Nephron (organoid): ENCODE measurements around the gene ZIC5.

Source experiments
- H3K27ac Mint-ChIP-seq, 3 experiments: 2 replicates each; pipeline ENCODE4 v1.8.0; 2020; ENCODE audit warnings: mixed read lengths in 3 of 3, mild to moderate bottlenecking in 2 of 3, moderate library complexity in 1 of 3
- H3K27me3 Mint-ChIP-seq: 2 replicates; pipeline ENCODE4 v1.8.0; 2021; ENCODE audit warnings: low read depth, mild to moderate bottlenecking, moderate library complexity, mixed read lengths
- H3K36me3 Mint-ChIP-seq: 2 replicates; pipeline ENCODE4 v1.8.0; 2020; ENCODE audit warnings: low read depth, mixed read lengths
- H3K4me1 Mint-ChIP-seq: 2 replicates; pipeline ENCODE4 v1.8.0; 2020; ENCODE audit warnings: mixed read lengths
- H3K4me3 Mint-ChIP-seq, 3 experiments: 2 replicates each; pipeline ENCODE4 v1.8.0; 2020; ENCODE audit warnings: mild to moderate bottlenecking in 3 of 3, mixed read lengths in 3 of 3, moderate library complexity in 2 of 3
- H3K9me3 Mint-ChIP-seq: 2 replicates; pipeline ENCODE4 v1.8.0; 2020; ENCODE audit warnings: mixed read lengths
- TF ChIP-seq, protein P1 (sequence below), 3 experiments: fragments of 200-600 bp; sonication (generic); IDR thresholded peaks; one replicate each; pipeline ENCODE4 v1.5.0; 2021; ENCODE audit warnings: antibody characterized with exemption in 3 of 3; ENCODE audit not compliant: unreplicated experiment in 3 of 3

Gene ZIC5

DNA sequence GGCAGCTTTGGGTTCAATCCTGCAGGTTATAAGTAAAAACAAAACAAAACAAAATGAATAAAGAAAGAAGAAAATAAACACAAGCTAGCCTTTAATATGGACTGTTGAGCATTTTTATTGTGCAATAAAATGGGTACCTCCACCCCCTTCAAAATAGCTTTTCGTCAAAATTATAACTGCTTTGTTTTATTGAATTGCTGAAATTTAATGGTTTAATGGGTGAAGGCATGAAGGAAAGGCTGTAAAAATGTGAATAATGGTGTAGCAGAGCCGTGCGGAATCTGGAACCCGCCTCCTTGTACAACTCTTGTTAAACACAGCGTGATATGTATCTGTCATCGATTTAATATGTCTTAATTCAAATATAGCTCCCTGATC, 2.2 kb upstream of the ZIC5 start:
- Mint-ChIP-seq H3K4me3 (peak overlapping the region in 1 of 3 experiments; percentile 8), H3K9me3 (no peaks in the 10 kb centered on the region), H3K36me3 (peaks cover 3% of the 10 kb centered on the region), H3K27ac (no peak overlapping the region), H3K4me1 (peaks cover 18% of the 10 kb centered on the region), H3K27me3 (peaks cover 91% of the 10 kb centered on the region)
- TF ChIP-seq, protein P1, sequence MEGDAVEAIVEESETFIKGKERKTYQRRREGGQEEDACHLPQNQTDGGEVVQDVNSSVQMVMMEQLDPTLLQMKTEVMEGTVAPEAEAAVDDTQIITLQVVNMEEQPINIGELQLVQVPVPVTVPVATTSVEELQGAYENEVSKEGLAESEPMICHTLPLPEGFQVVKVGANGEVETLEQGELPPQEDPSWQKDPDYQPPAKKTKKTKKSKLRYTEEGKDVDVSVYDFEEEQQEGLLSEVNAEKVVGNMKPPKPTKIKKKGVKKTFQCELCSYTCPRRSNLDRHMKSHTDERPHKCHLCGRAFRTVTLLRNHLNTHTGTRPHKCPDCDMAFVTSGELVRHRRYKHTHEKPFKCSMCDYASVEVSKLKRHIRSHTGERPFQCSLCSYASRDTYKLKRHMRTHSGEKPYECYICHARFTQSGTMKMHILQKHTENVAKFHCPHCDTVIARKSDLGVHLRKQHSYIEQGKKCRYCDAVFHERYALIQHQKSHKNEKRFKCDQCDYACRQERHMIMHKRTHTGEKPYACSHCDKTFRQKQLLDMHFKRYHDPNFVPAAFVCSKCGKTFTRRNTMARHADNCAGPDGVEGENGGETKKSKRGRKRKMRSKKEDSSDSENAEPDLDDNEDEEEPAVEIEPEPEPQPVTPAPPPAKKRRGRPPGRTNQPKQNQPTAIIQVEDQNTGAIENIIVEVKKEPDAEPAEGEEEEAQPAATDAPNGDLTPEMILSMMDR (IDR thresholded peaks at IDR 0.05; ENCODE audit: unreplicated experiment in 3 of 3), result no peak

DNA sequence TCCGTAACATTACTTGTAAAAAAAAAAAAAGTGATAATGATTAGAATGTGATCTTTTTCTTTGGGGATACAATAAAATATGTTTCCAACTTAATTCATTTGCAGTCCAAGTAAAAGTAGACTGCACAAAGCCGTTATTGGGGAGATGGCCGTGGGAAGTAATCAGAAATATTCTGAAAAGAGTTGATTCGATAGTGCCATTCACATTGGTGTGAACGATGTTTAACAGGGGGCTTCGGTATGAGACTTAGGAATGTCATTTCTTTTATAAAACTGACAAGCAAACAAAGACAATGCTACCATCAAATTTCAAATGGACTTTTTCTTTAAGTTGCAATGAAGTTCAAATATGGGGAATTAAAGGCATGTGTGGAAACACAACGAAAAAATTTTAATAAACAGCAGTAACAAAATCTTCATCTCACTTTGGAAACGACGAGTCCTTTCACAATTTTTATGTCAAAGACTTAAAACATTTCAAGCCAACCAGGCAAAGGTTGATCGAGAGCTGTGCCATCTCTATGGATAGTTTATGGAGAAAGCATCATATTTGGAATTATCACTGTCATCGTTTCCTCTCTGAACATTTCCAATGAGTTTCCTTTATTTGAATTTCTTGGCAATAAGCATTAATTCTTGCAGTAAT, 1.7 kb upstream of the ZIC5 start:
- Mint-ChIP-seq H3K27me3 (peaks cover 90% of the 10 kb centered on the region), H3K9me3 (no peaks in the 10 kb centered on the region), H3K36me3 (peaks cover 3% of the 10 kb centered on the region), H3K27ac (no peak overlapping the region), H3K4me3 (peak overlapping the region in 1 of 3 experiments; percentile 8), H3K4me1 (peaks cover 16% of the 10 kb centered on the region)
- TF ChIP-seq, protein P1 (IDR thresholded peaks at IDR 0.05; ENCODE audit: unreplicated experiment in 3 of 3), result no peak

DNA sequence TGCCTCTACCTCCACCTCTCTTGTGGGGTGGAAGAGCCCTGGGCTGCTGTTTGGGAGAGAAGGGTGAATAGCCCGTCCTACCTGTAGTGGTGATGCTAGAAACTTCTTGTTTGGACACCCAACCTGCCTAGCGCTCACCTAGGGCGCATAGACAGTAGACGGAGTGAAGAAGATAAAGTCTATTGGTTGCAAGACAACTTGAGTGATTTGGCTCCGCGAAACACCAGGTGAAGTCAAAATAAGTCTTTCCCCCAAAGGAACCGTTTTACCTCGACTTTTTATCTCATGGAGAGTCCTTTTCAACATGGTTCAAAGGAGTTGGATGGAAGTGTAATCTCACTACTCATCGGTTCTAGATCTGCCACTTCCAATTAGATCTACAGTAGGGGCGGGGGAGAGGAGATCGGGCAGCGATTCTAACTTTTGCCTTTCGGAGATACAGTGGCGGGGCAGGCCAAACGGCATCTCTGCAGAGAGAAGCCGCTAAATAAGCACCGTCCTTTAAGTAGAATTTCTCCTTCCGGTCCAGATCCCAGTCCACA, 694 bp upstream of the ZIC5 start:
- no peaks in the 10 kb centered on the region for H3K9me3 Mint-ChIP-seq
- H3K36me3 Mint-ChIP-seq, result peaks cover 3% of the 10 kb centered on the region
- TF ChIP-seq, protein P1 (IDR thresholded peaks at IDR 0.05; ENCODE audit: unreplicated experiment in 3 of 3), result no peak
- peaks cover 23% of the 10 kb centered on the region for H3K4me1 Mint-ChIP-seq
- H3K4me3 Mint-ChIP-seq, result peak overlapping the region; percentile 21 to 77 (median 66)
- no peak overlapping the region for H3K27ac Mint-ChIP-seq
- peaks cover 88% of the 10 kb centered on the region for H3K27me3 Mint-ChIP-seq

DNA sequence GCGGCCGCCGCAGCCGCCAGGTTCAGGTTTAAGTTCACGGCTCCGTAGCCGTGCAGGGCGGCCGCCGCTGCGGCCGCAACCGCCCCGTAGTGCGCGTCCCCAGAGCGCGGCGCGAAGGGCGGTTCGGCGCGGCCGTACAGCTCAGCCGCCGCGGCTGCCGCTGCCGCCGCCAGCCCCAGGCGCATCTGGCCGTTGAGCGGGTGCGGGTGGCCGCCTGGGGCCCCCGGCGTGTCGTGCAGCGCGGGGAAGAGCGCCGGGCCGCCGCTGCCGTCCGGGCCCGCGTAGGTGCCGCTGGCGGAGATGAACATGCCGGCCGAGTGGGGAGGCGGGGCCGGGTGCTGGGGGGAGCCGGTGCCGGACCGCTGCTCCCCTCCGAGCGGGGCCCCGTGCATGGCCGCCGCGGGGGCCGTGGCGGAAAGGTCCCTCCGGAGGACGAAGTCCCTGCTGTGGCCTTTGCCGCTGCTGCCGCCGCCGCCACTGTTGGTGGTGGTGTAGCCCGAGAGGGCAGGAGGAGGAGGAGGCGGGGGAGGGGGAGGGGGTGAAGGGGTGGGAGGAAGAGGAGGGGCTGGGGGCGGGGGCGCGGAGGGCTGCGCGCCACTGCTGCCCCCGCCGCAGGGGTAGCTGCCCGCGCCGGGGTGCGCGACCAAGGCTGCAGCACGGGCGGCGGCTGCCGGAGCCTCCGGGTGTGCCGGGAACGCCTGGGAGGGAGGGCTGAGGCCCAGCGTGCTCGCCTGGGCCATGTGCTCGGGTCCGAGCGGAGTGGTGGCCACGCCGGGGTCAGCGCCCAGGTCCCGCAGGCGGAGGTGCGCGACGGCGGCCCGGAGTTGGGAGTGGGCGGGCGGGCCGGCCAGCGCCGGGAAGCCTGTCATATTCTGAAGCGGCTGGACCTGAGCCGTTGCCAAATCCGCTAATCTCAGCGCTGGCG, 654 bp downstream of the ZIC5 start:
- Mint-ChIP-seq H3K4me1 (peaks cover 23% of the 10 kb centered on the region), H3K9me3 (no peaks in the 10 kb centered on the region), H3K4me3 (peak overlapping the region; percentile 77 to 85 (median 78))

DNA sequence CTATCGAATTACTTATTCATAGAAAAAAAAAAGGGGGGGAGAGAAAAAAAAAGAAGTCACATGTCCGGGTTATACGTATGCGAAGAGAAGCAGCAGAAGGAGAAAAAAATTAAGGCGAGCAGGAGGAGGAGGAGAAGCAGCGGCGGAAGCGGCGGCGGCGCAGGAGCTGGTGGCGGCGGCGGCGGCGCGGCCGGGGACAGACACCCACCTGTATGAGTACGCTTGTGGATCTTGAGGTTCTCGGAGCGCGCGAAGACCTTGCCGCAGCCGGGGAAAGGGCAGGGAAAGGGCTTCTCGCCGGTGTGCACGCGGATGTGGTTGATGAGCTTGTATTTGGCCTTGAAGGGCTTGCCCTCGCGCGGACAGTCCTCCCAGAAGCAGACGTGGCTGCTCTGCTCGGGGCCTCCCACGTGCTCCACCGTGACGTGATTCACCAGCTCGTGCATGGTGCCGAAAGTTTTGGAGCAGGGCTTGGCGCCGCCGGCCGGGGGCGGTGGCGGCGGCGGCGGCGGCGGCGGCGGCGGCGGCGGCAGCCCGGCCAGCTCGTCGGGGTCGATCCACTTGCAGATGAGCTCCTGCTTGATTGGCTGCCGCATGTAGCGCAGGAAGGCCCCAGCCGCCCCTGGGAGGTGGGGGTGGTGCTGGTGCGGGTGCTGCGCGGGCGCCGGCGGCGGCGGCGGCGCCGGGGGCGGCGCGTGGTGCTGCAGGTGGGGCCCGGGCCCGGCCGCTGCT, 1.5 kb downstream of the ZIC5 start:
- peaks cover 88% of the 10 kb centered on the region for H3K27me3 Mint-ChIP-seq
- H3K9me3 Mint-ChIP-seq, result no peaks in the 10 kb centered on the region
- H3K36me3 Mint-ChIP-seq, result peaks cover 3% of the 10 kb centered on the region
- H3K4me1 Mint-ChIP-seq, result peaks cover 23% of the 10 kb centered on the region
- peak overlapping the region; percentile 80 to 85 (median 82) for H3K4me3 Mint-ChIP-seq
- peak overlapping the region in 1 of 3 experiments; percentile 80 for H3K27ac Mint-ChIP-seq
- TF ChIP-seq, protein P1 (IDR thresholded peaks at IDR 0.05; ENCODE audit: unreplicated experiment in 3 of 3), result no peak

More for the DNA sequence above, 654 bp downstream of the ZIC5 start:
- H3K27me3 Mint-ChIP-seq, result peaks cover 88% of the 10 kb centered on the region
- peak overlapping the region in 2 of 3 experiments; percentile 63 to 75 for H3K27ac Mint-ChIP-seq
- TF ChIP-seq, protein P1 (IDR thresholded peaks at IDR 0.05; ENCODE audit: unreplicated experiment in 3 of 3), result no peak
- peaks cover 3% of the 10 kb centered on the region for H3K36me3 Mint-ChIP-seq
